GM21576 (cell line): ENCODE measurements around the gene ERF.
A peak's percentile ranks its signal among the peaks of the same experiment; 100 is the strongest.

Source experiments
- ATAC-seq: cut with Tn5 transposase; IDR thresholded peaks from one replicate; pipeline ENCODE4 v1.9.1; 2021; ENCODE audit warnings: mild to moderate bottlenecking, moderate library complexity; ENCODE audit not compliant: unreplicated experiment

Gene ERF

GRCh38 chr19:42217520-42218437 lies 37.1 kb downstream of the ERF start, which contains the start of gene DEDD2:
TSS of gene DEDD2 (minus strand) at chr19:42217677. CDS start at chr19:42217007, 670 bp downstream.
- peak; percentile 66 for ATAC-seq

- ATAC-seq = peak; percentile 3
Measured at GRCh38 chr19:42216653-42217519, 38.0 kb downstream of the ERF start.

GRCh38 chr19:42214810-42215485 lies 40.0 kb downstream of the ERF start:
- ATAC-seq = no peak

- ATAC-seq = no peak
Measured at GRCh38 chr19:42212886-42213285, 42.0 kb downstream of the ERF start.

GRCh38 chr19:42208612-42209011 lies 46.3 kb downstream of the ERF start:
- no peak for ATAC-seq

- no peak for ATAC-seq
Measured at GRCh38 chr19:42207767-42208271, 47.1 kb downstream of the ERF start.

GRCh38 chr19:42206871-42207755 lies 47.8 kb downstream of the ERF start:
- no peak for ATAC-seq

GRCh38 chr19:42204664-42205063 lies 50.3 kb downstream of the ERF start:
- ATAC-seq = no peak

- no peak for ATAC-seq
Measured at GRCh38 chr19:42203700-42204099, 51.2 kb downstream of the ERF start.

GRCh38 chr19:42202290-42202880 lies 52.5 kb downstream of the ERF start:
- no peak for ATAC-seq

- ATAC-seq = no peak
Measured at GRCh38 chr19:42201489-42202289, 53.2 kb downstream of the ERF start.

- ATAC-seq = no peak
Measured at GRCh38 chr19:42200116-42200715, 54.7 kb downstream of the ERF start.

GRCh38 chr19:42199440-42200115 lies 55.4 kb downstream of the ERF start:
- ATAC-seq = peak; percentile 35

- ATAC-seq = peak; percentile 31
Measured at GRCh38 chr19:42198676-42199439, 56.1 kb downstream of the ERF start.
